HG02642 (cell line): ENCODE data around the gene SGTA.
"Not testable (repeated sequence)": the region's sequence is repeated elsewhere in the genome, so short reads cannot be mapped to it uniquely, and the experiment has no call there.

Source experiments
- ATAC-seq: cut with Tn5 transposase; IDR thresholded peaks from one replicate; pipeline ENCODE4 v1.9.1; 2021; ENCODE audit warnings: mild to moderate bottlenecking; ENCODE audit not compliant: unreplicated experiment, poor library complexity

The SGTA gene

GRCh38 chr19:2716722-2717637, 66.1 kb downstream of the SGTA start:
- no peak for ATAC-seq

GRCh38 chr19:2716275-2716650, 66.8 kb downstream of the SGTA start:
- ATAC-seq, result no peak

- no peak for ATAC-seq
These were observed 67.4 kb downstream of the SGTA start for GRCh38 chr19:2715470-2716274.

GRCh38 chr19:2714531-2715269, 68.4 kb downstream of the SGTA start:
- no peak for ATAC-seq

GRCh38 chr19:2714102-2714501, 69.0 kb downstream of the SGTA start:
- ATAC-seq, result not testable (repeated sequence)

GRCh38 chr19:2713170-2713569, 69.9 kb downstream of the SGTA start:
- not testable (repeated sequence) for ATAC-seq

GRCh38 chr19:2711875-2712205, 71.2 kb downstream of the SGTA start:
- ATAC-seq, result no peak

GRCh38 chr19:2711172-2711874, 71.8 kb downstream of the SGTA start:
- no peak for ATAC-seq

GRCh38 chr19:2706251-2706650, 76.8 kb downstream of the SGTA start:
- no peak for ATAC-seq
